Measurements from ENCODE around the gene RND3.

The RND3 gene, protein sequence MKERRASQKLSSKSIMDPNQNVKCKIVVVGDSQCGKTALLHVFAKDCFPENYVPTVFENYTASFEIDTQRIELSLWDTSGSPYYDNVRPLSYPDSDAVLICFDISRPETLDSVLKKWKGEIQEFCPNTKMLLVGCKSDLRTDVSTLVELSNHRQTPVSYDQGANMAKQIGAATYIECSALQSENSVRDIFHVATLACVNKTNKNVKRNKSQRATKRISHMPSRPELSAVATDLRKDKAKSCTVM

GRCh38 chr2:150487537-150488429 is at the start of gene RND3:
TSS of gene RND3 (minus strand) at chr2:150487667. CDS start at chr2:150487417, 250 bp downstream.
- Histone ChIP-seq H3K79me2 (ENCODE audit: insufficient read depth, low read length) (no peaks in the 10 kb centered on the region), H3K9ac (ENCODE audit: low read depth, low read length) (no peak within 1 kb of the TSS), H2AFZ (ENCODE audit: low read depth, low read length) (no peak within 1 kb of the TSS), H3K4me3 (ENCODE audit: low read depth in 1 of 2, low read length in 2 of 2) (no peak within 1 kb of the TSS), H3K9me3 (ENCODE audit: insufficient read depth, low read length, severe bottlenecking) (peaks cover 14% of the 10 kb centered on the region), H3K36me3 (ENCODE audit: insufficient read depth, low read length) (no peaks in the 10 kb centered on the region), H3K4me1 (ENCODE audit: insufficient read depth, low read length) (no peaks in the 10 kb centered on the region), H3K27me3 (ENCODE audit: insufficient read depth, low read length, poor library complexity) (no peaks in the 10 kb centered on the region), H3K4me2 (ENCODE audit: insufficient read depth, low read length) (no peak within 1 kb of the TSS), H3K27ac (ENCODE audit: low read length) (no peak within 1 kb of the TSS), H4K20me1 (ENCODE audit: insufficient read depth, low read length) (no peaks in the 10 kb centered on the region)
- peak; percentile 42; the same call in 1 of the 3 replicates for ATAC-seq (ENCODE audit: insufficient read depth, low read depth)
- no peak for TF ChIP-seq EZH2 (IDR thresholded peaks at IDR 0.05; ENCODE audit: borderline replicate concordance, low read depth, low read length, severe bottlenecking)
- TF ChIP-seq, protein P1, sequence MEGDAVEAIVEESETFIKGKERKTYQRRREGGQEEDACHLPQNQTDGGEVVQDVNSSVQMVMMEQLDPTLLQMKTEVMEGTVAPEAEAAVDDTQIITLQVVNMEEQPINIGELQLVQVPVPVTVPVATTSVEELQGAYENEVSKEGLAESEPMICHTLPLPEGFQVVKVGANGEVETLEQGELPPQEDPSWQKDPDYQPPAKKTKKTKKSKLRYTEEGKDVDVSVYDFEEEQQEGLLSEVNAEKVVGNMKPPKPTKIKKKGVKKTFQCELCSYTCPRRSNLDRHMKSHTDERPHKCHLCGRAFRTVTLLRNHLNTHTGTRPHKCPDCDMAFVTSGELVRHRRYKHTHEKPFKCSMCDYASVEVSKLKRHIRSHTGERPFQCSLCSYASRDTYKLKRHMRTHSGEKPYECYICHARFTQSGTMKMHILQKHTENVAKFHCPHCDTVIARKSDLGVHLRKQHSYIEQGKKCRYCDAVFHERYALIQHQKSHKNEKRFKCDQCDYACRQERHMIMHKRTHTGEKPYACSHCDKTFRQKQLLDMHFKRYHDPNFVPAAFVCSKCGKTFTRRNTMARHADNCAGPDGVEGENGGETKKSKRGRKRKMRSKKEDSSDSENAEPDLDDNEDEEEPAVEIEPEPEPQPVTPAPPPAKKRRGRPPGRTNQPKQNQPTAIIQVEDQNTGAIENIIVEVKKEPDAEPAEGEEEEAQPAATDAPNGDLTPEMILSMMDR (IDR thresholded peaks at IDR 0.05; ENCODE audit: borderline replicate concordance, extremely low read depth, low read length, poor library complexity, severe bottlenecking) = peak; percentile 50
- peak; percentile 39 for DNase-seq

GRCh38 chr2:150535176-150535575 is 47.7 kb upstream of the RND3 start:
- no peak for ATAC-seq (ENCODE audit: insufficient read depth, low read depth)
- TF ChIP-seq, protein P1 (IDR thresholded peaks at IDR 0.05; ENCODE audit: borderline replicate concordance, extremely low read depth, low read length, poor library complexity, severe bottlenecking) = no peak
- TF ChIP-seq EZH2 (IDR thresholded peaks at IDR 0.05; ENCODE audit: borderline replicate concordance, low read depth, low read length, severe bottlenecking) = no peak
- H3K4me1 ChIP-seq (ENCODE audit: insufficient read depth, low read length) = peaks cover 19% of the 10 kb centered on the region
- no peak overlapping the region for H3K4me2 ChIP-seq (ENCODE audit: insufficient read depth, low read length)
- no peaks in the 10 kb centered on the region for H3K27me3 ChIP-seq (ENCODE audit: insufficient read depth, low read length, poor library complexity)
- no peak overlapping the region for H3K27ac ChIP-seq (ENCODE audit: low read length)
- DNase-seq = no peak
- no peaks in the 10 kb centered on the region for H3K79me2 ChIP-seq (ENCODE audit: insufficient read depth, low read length)
- peak overlapping the region; percentile 46; the same call in 1 of the 2 replicates for H2AFZ ChIP-seq (ENCODE audit: low read depth, low read length)
- H3K36me3 ChIP-seq (ENCODE audit: insufficient read depth, low read length) = no peaks in the 10 kb centered on the region
- H3K4me3 ChIP-seq (ENCODE audit: low read depth in 1 of 2, low read length in 2 of 2) = no peak overlapping the region
- H4K20me1 ChIP-seq (ENCODE audit: insufficient read depth, low read length) = no peaks in the 10 kb centered on the region
- H3K9ac ChIP-seq (ENCODE audit: low read depth, low read length) = no peak overlapping the region
- peaks cover 7% of the 10 kb centered on the region for H3K9me3 ChIP-seq (ENCODE audit: insufficient read depth, low read length, severe bottlenecking)

DNA sequence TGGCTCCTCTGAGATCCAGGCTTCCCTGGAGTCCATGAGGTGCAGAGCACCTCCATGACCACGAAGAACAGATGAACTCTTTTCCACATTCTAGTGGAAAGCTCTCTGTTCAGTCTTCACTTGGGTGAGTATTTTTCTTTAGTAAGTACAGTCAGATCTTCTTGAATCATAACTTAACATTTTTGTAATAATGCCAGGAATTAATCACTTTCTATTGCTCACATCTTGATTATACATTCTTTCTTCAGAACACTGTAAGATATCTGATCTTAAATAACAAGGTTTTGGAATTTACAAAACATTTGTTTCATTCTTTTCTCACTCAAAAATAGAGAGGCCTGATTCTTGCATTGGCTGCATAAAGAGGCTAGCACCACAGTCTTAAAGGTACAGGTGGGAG is 45.4 kb upstream of the RND3 start:
- Histone ChIP-seq H3K4me1 (ENCODE audit: insufficient read depth, low read length) (peaks cover 42% of the 10 kb centered on the region), H3K4me3 (ENCODE audit: low read depth in 1 of 2, low read length in 2 of 2) (no peak overlapping the region), H3K27ac (ENCODE audit: low read length) (no peak overlapping the region), H3K9me3 (ENCODE audit: insufficient read depth, low read length, severe bottlenecking) (peaks cover 7% of the 10 kb centered on the region), H3K79me2 (ENCODE audit: insufficient read depth, low read length) (no peaks in the 10 kb centered on the region), H4K20me1 (ENCODE audit: insufficient read depth, low read length) (no peaks in the 10 kb centered on the region), H3K27me3 (ENCODE audit: insufficient read depth, low read length, poor library complexity) (no peaks in the 10 kb centered on the region), H3K4me2 (ENCODE audit: insufficient read depth, low read length) (no peak overlapping the region), H2AFZ (ENCODE audit: low read depth, low read length) (no peak overlapping the region), H3K36me3 (ENCODE audit: insufficient read depth, low read length) (no peaks in the 10 kb centered on the region), H3K9ac (ENCODE audit: low read depth, low read length) (no peak overlapping the region)
- TF ChIP-seq, protein P1 (IDR thresholded peaks at IDR 0.05; ENCODE audit: borderline replicate concordance, extremely low read depth, low read length, poor library complexity, severe bottlenecking) = no peak
- no peak for TF ChIP-seq EZH2 (IDR thresholded peaks at IDR 0.05; ENCODE audit: borderline replicate concordance, low read depth, low read length, severe bottlenecking)
- ATAC-seq (ENCODE audit: insufficient read depth, low read depth) = no peak
- DNase-seq = no peak

Measured in DND-41 (cell line).